AG04449 (cell line): ENCODE measurements around the gene OR4E1.

Source experiments
- CTCF ChIA-PET: fragments of 350-600 bp; formaldehyde crosslinking; extraction: SDS; loops from one replicate; lab custom pipeline; 2021; ENCODE audit warnings: antibody characterized with exemption; lab: Yijun Ruan, JAX
- POLR2A ChIA-PET: fragments of 400-600, 350-600 bp; formaldehyde crosslinking; extraction: SDS; loops from one replicate; lab custom pipeline; 2020; ENCODE audit warnings: antibody characterized with exemption, inconsistent platforms; lab: Yijun Ruan, JAX
- DNase-seq: peaks from one replicate; pipeline ENCODE4 v3.0.0-alpha.2; 2010; ENCODE audit warnings: low read depth, low spot score
- H3K4me3 ChIP-seq: 2 replicates; pipeline ENCODE4 v1.5.1; 2011; ENCODE audit warnings: low read depth, mild to moderate bottlenecking, control low read depth, low read length
- CTCF ChIP-seq: IDR thresholded peaks from one replicate; pipeline ENCODE4 v1.5.1; 2011; ENCODE audit warnings: mild to moderate bottlenecking, moderate library complexity, low read length, control low read depth, inconsistent platforms; ENCODE audit not compliant: insufficient read depth; ENCODE audit errors: missing control alignments

OR4E1 gene

GRCh38 chr14:21668377-21668776, 5.2 kb downstream of the OR4E1 start:
- DNase-seq, result no peak
- no peak for TF ChIP-seq CTCF
- CTCF ChIA-PET, result no interaction called here
- POLR2A ChIA-PET, result no interaction called here
- no peak overlapping the region for H3K4me3 ChIP-seq

- POLR2A ChIA-PET, result no interaction called here
- CTCF ChIA-PET, result no interaction called here
Observed at GRCh38 chr14:21656980-21657379, 16.6 kb downstream of the OR4E1 start.

GRCh38 chr14:21654215-21654614, 19.4 kb downstream of the OR4E1 start:
- ChIA-PET CTCF (no interaction called here), POLR2A (no interaction called here)
- no peak for TF ChIP-seq CTCF
- no peak overlapping the region for H3K4me3 ChIP-seq
- DNase-seq, result no peak

More at GRCh38 chr14:21656980-21657379, 16.6 kb downstream of the OR4E1 start:
- H3K4me3 ChIP-seq, result no peak overlapping the region
- no peak for TF ChIP-seq CTCF
- no peak for DNase-seq

GRCh38 chr14:21653331-21653885, 20.2 kb downstream of the OR4E1 start, which contains the start of gene OR4E2:
Gene OR4E2, plus strand, starts transcription at chr14:21653835. Its CDS starts 11,248 bp downstream, at chr14:21665083.
- no peak for DNase-seq
- ChIA-PET POLR2A (no interaction called here), CTCF (no interaction called here)
- H3K4me3 ChIP-seq, result no peak within 1 kb of the TSS
- no peak for TF ChIP-seq CTCF

- no peak for TF ChIP-seq CTCF
Observed at GRCh38 chr14:21652209-21652808, 21.3 kb downstream of the OR4E1 start.

GRCh38 chr14:21647380-21647779, 26.2 kb downstream of the OR4E1 start:
- TF ChIP-seq CTCF, result no peak
- ChIA-PET CTCF (no interaction called here), POLR2A (no interaction called here)
- H3K4me3 ChIP-seq, result no peak overlapping the region
- no peak for DNase-seq

More at GRCh38 chr14:21652209-21652808, 21.3 kb downstream of the OR4E1 start:
- H3K4me3 ChIP-seq, result no peak overlapping the region
- no peak for DNase-seq
- POLR2A ChIA-PET, result no interaction called here
- CTCF ChIA-PET, result no interaction called here
